Stromal cell of bone marrow (primary cell): Measurements from ENCODE around the gene USP2.
A peak's percentile ranks its signal among the peaks of the same experiment; 100 is the strongest.

Source experiments
- DNase-seq: peaks from one replicate; pipeline ENCODE4 v3.0.0-alpha.2; 2012; ENCODE audit warnings: low read depth

USP2 gene, protein sequence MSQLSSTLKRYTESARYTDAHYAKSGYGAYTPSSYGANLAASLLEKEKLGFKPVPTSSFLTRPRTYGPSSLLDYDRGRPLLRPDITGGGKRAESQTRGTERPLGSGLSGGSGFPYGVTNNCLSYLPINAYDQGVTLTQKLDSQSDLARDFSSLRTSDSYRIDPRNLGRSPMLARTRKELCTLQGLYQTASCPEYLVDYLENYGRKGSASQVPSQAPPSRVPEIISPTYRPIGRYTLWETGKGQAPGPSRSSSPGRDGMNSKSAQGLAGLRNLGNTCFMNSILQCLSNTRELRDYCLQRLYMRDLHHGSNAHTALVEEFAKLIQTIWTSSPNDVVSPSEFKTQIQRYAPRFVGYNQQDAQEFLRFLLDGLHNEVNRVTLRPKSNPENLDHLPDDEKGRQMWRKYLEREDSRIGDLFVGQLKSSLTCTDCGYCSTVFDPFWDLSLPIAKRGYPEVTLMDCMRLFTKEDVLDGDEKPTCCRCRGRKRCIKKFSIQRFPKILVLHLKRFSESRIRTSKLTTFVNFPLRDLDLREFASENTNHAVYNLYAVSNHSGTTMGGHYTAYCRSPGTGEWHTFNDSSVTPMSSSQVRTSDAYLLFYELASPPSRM

DNA sequence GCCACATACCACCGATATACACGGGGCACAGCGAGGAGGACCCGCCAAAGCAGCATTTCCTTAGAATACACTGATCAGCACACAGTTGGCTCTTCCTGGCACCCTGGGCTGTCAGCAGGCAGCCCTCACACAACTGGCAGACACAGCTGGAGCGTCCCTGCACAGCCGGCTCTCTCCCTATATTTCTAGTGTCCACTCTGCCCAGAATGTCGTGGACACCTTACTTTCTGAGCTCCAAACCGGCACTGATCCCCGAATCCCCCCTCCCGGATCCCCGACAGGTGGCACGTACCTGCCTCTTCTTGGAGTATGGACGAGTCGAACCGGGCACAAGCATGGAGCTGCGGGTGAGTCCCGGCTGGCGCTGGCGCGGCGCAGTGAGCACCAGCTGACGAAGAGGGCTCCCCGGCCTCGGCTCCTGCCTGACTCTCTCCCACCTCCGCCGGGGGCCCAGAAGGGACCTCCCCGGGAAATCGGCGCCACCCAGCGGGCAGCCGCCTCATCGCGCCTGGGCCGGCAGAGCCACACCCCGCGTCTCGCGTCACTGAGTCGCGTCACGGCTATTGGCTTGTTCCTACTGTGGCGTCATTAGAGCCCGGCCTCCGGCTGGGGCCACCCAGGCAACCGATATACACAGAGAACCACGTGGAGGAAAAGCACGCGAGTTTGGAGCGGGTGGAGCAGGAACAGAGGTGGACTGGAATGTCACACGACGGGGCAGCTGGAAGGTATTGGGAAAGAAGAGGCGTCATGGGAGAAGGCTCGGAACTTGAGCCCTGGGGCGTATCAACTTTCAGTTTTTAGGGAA is at the start of gene USP2:
Gene USP2 (minus strand): TSS at position 510 of the 808 bp plus-strand sequence. CDS start 8,210 bp downstream, outside the sequence.
- DNase-seq, result peak; percentile 93

DNA sequence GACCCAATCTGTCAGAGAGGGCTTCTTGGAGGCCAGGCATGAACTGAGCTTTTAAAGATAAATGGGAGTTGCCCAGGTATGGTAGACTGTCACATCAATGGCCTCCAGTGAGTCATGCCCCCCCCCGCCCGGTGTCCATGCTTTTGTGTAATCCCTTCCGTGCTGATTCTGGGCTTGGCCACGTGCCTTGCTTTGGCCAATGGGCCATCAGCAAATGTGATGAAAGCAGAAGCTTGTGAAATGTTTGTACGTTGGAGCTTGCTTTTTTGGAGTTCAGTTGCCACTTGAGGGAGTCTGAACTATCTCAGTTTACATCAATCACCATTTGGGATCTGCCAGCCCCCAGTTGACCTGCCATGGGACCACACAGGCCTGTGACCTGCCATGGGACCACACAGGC is 45.8 kb upstream of the USP2 start:
- no peak for DNase-seq

DNA sequence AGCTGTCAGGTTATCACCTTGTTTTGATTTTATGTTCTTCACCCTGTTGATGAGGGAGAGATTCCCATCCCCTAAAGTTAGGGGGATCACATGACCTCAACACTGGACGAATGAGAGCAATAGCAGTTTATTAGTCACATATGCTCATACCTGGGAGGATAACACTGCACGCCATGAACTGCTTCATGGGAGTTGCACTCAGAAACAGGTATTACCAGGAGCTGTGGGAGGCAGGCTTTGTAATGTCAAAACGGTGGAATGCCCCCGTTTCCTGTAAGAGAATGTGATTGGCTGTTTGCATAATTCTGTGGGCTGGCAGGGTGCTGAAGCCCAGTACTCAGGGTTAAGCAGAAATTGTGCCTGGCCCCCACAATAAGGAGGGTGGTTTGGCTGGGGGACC is 44.7 kb upstream of the USP2 start:
- DNase-seq, result no peak

DNA sequence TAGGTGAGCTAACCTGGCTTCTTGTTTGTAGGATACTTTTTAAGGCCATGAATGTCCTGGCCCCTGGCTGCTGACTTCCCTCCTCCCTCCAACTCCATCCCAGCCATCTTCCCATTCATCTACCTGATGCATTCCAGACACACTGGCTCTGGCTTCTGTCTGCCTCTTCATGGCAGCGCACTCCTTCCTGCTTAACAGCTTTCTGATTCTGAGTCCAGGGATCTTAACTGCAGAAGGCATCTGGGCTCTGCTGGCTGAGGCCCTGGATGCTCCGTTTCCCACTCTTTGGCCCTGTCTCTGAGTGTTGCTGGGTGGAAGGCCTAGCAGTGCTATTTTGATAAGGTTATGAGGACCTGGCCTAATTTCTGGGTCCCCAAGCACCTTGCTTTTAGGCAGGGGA is 43.3 kb upstream of the USP2 start:
- no peak for DNase-seq

DNA sequence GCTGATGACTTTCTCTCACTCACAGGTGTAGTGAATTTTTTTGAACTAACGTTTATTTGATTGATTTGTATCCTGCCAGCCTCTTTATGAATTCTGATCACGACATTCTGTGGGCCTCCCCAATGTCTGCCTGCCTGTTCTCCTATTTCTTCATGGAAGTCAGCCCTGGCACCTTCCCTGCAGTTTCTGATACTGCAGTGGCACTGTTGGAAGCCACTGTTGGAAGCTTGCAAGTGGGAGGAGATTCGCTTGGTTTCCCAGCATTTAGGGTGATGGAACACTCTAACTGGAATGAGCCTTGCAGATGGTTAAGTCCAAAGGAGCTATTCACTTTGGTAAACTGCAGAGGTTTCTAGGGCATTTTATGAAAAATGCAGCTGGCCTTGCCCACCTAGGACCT is 42.8 kb upstream of the USP2 start:
- no peak for DNase-seq

DNA sequence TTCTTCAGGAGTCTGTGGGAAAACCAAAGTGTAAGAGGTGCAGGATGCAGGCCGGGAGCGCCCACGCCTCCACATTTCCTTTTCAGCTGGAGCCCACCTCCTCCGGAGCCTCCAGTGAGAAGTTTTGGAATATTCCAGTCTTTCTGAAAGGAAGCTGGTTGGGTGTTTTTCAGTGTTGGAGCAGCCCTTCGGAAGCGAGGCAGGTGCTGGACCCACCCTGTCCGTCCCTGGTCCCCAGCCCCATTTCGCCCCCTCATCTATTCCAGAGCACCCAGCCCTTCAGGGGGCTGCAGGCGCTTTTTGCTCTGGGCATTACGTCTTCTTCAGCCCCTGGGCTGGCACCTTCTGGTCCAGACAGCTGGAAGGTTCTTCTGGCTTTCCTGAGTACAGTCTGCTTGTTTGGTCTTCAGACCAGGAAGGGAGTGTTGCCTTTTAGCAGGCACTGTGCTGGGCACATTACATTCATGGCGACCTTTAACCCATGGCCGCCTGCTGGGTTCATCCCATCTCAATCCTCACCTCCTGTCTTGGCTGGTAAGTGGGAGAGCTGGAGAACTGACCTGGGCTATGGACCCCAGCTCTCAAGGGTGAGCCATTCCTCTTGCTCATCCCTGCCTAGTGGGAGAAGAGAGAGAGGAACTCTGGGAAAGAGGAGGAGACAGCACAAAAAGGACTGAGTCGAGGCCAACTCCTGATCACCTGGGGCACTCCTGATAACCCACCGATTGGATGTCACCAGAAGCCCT is 42.2 kb upstream of the USP2 start:
- no peak for DNase-seq

DNA sequence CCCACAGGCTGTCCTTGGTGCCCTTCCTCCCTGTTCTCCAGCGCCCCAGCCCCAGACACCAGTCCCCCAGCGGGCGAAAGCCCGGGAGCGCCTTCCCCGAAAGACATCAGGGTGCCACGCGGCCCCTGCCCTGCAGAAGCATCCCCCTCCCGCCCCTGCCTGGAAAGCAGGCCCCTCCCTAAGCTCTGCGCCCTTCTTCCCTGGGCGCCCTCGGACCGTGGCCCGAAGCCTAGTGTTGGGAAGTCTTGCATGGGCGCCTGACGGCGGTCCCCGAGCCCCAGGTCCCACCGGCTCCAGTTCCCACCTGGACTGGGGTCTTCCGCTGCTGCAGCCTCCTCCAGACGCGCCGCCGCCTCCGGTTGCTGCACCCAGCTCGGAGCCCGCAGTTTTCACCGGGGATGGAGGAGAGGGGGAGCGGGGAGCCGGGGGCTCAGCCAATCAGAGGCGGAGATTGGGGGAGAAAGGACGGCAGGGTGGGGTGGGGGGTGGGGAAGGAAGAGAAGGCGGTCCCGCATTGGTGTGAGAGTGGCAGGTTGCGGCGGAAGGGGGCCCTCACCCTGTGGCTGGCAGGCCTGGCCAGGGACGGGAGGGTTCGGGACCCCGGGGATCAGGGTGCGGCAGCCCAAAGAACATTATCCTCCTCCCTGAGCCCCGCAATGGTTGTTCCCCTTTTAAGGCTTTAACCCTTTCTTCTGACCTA is 41.5 kb upstream of the USP2 start, which contains the start of gene THY1:
Gene THY1 (minus strand): TSS at position 364 of the 700 bp plus-strand sequence. CDS start 2,267 bp downstream, outside the sequence.
- peak; percentile 49 for DNase-seq

DNA sequence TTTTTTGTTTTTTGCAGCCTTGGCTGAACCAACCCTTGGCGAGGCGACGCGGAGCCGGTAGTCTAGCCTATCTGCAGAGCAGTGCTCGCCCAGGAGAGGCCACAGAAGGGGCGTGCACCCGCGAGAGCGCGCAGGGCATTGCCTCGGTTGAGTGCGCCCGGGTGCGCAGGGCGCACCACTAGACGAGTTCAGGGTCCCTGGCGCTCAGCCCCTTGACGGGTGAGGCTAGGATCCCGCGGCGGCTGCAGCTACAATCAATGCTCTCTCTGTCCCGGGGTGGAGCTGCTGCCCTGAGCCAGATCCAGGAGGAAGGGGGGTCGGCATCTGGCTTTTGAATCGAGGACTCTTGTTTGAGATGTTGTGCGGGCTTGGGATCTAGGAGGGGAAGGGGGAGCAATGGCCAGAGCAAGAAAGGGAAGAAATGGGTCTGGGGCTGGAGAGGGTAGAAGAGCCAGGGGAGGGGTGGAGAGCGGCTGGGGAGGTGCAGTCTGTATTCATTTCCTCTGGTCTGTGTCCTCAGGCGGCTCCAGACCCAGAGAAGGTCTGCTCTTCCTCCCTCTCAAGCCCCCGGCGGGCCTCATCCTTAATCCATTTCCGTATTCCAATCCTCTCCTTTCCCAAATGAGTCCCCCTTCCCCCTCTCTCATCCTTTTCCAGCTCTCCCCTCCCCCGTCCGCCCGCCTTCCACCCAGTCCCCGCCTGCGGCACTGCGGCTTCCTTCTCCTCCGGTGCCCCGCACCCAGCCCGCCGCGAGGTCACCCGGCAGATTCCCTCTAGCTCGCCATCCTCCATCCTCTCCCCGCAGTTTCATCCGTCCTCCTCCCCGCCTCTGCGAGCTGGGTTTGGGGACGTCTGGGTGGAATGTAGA is 40.7 kb upstream of the USP2 start:
- DNase-seq, result no peak

DNA sequence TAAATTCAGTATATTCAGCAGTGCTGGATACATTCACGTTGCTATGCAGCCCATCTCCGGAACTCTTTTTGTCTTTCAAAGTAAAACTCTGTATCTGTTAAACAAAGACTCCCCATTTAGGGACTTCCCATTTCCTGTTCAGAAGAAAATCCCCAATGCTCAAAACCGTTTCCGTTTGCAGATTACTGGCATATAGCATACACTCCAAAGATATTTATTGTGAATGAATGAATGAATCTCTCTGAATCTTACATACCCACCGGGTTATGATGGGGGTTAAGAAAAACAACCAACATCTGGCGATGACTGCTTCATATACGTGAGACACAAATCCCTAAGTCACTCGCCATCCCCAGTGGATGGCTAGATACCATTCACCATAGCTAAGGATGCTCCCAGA is 39.9 kb upstream of the USP2 start:
- DNase-seq, result no peak

DNA sequence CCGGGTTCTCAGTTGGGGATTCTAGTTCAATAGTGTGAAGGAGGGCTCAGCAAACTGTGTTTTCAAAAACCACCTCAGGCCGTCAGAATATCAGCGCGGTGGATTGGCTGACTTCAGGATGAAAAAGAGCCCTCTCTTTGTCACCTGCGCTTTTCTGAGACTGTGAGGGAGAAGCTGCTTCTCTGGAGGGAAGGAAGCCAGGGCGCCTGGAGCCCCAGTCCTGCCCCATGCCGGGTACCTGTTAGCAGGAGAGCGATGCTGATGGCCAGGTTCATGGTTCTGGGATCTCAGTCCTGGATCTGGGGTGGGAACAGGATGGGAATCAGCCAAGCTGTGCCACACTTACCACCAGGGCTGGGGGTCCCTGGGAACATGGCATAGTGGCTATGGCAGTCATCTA is 39.1 kb upstream of the USP2 start:
- DNase-seq, result no peak

DNA sequence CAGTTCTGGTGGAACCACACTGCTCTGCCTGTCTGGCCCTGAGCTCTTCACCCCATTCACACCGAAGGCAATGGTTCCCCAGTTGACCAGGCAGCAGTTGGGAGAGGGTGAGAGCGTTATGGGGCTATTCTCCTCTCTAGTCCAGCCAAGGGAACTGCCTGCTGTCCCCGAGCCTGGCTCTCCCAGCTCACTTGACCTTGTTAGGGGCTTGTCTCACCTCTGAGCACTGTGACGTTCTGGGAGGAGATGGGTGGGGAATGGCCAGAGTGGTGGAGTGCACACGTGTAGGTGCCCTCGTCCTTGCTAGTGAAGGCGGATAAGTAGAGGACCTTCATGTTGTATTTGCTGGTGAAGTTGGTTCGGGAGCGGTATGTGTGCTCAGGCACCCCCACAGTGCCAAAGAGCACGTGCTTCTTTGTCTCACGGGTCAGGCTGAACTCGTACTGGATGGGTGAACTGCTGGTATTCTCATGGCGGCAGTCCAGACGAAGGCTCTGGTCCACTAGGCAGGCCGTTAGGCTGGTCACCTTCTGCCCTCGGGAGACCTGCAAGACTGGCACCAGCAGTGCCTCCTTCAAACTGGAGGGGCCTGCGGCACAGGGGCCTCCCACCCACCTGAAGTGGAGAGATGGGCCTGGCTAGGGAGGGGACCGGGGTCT is 38.5 kb upstream of the USP2 start:
- DNase-seq, result no peak

DNA sequence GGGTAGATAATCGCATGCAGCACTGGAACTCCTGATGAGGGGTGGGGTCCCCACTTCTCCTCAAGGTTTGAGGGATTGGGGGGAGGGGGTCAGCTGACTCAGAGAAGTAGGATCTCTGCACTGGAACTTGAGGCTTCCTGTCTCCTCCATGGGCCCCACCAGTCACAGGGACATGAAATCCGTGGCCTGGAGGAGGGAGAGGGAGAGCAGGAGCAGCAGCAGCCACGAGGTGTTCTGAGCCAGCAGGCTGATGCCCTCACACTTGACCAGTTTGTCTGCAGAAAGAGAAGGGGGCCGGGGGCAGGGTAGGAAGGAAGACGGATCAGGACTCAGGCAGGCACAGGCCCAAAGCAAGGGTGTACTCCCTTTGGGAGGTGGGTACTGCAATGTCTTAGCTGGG is 37.8 kb upstream of the USP2 start:
- no peak for DNase-seq

DNA sequence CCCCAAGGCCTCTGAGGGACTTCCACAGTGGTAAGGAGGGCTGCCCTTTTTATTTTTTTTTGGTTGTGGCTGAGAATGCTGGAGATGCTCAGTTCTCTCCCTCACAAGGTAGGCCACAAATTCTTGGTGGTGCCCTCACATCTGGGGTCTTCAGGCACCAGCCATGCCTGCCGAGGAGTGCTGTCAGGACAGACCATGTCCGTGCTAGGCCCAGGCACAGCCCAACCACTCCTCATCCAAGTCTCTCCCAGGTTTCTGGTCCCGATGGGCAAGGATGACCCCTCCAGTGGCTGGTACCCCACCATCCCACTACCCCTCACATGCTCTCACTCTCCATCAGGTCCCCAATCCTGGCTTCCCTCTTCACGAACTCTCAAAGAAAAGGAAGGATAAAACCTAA is 37.3 kb upstream of the USP2 start:
- no peak for DNase-seq

DNA sequence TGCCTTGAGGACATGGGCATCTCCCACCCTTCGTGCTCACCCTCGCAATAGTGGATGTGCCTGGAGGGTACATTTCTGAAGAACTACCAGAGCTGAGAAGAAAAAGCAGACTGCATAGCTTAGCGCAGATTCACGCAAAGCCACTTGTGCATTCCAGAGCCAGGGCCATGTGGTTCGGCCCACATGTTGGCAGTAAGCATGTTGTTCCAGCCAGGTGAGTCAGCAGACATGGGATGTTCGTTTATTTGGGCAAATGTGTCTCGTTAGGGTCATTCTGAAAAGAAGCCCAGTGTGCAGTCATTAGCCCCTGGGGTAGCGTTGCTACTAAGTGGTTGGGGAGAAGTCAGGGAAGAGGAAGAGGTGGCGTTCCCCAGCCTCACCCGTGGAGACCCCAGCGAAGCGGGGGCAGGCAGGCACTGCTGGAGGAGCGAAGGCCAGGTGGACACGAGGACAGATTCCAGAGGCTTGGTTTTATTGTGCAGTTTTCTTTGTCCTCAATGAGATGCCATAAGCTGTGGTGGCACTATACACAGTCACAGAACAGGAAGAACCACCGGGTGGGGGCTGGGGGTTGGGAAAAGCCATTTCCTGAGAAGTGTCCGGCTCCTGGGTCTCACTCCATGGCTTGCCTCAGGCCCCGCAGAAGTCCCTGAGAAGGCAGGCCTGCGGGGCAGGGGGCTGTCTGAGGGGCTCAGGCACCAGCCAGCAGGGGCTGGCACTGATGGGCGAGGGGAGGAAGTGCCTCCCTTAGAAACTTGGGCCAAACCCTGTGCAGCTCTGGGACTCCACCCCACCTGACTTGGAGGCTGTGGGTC is 36.4 kb upstream of the USP2 start:
- DNase-seq, result peak; percentile 73

DNA sequence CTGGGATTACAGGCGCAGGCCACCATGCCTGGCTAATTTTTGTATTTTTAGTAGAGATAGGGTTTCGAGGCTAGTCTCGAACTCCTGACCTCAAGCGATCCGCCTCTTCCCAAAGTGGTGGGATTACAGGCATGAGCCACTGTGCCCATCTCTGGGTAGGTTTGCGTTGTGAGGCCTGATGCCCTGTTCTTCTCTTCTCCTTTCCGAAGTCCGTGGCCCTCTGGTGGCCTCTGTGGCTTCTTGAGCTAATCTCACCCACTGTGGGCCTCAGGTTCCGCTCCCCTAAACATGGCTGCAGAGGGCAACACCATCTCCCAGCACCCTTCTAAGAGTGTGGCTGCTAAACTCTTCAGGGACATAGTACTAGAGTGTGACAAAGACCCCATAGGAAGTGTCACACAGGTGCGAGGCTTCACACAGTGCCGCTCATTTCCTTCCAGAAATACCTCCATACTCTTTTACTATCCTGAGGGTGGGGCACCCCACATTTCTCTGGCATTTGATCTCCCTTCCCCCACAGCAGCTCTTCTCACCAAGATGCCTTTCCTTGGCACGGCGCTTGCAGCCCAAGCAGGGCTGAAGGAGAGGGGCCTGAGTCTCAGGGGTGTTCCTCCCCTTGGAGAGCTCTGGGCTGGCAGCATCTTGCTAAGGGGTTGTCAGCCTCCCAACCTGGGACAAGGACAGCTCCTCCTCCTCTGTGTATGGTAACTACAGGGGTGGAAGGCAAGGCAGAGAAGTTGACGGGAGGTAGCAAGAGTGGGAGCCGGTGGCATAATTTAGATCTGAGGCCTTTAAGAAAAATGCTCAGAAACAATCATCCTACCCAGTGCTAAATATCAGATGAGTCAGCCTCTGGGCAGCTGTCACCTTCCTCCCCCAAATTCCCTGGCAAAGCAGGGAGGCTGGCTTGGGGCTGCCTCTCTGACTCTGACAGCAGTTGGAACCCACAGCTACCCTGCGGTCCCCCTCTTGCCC is 35.4 kb upstream of the USP2 start:
- peak; percentile 40 for DNase-seq

DNA sequence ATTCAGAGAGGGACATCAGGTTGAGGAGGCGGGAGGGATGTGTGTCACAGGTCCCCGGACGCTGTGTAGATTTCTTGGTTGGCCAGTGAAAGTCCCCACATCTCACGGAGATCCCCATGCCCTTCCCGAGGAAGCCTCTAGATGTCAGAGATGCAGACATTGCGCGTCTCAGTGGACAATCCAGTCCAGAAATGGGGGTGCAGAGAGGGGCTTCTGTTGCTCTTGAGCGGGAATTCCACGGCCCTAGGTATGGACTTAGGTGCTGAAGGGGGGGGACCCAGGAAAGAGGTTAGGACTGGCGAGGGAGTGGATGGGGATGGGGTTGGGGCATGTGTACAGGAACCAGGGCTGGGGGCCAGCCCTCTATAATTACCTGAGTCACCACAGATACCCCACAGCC is 34.5 kb upstream of the USP2 start:
- DNase-seq, result no peak

DNA sequence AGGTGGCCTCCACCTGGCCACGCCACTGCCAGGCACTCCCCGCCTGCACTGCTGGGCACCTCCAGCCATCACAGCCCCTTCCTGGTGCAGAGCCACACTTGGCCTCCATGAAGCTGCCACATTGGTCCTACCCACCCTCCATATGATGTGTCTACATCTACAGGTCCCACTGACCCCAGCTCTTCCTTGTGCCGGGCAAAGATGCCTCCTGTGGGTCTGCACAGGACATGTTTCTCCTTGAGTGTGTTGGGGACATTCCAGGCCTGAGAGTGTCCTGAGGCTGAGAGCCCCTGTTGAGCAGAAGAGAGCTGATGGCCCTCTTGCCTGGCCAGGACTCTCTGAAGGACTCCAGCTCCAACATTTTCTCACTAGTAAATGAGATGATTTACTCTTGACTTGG is 34.0 kb upstream of the USP2 start:
- no peak for DNase-seq

DNA sequence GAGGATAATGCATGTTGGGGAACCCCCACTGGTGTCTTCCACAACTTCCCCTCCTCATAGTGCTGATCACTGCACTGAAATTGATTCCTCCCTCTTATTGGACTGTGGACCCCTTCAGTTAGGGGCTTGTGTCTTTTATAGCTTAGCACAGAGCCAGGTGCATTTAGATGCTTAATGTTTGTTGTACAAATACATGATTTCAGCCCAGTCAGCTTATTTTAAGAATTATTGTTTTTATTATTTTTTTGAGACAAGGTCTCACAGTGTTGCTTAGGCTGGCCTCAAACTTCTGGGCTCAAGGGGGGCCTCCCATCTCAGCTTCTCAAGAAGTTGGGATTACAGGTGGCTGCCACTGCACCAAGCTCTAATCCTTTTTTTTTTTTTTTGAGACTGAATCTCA is 33.2 kb upstream of the USP2 start:
- no peak for DNase-seq
